Measurements from ENCODE around the gene SMG9.
A peak's percentile ranks its signal among the peaks of the same experiment; 100 is the strongest.

SMG9 gene

GRCh38 chr19:43748685-43749084, 6.1 kb downstream of the SMG9 start:
- no peak overlapping the region for H3K4me3 ChIP-seq (ENCODE audit: low read depth, low read length)
- DNase-seq (ENCODE audit: low read depth) = no peak

GRCh38 chr19:43748205-43748594, 6.6 kb downstream of the SMG9 start:
- TF ChIP-seq CTCF (IDR thresholded peaks at IDR 0.05; ENCODE audit: insufficient read depth, low read depth, low read length, missing control alignments) = no peak
- DNase-seq (ENCODE audit: low read depth) = no peak
- H3K4me3 ChIP-seq (ENCODE audit: low read depth, low read length) = no peak overlapping the region

More at GRCh38 chr19:43748685-43749084, 6.1 kb downstream of the SMG9 start:
- TF ChIP-seq CTCF (IDR thresholded peaks at IDR 0.05; ENCODE audit: insufficient read depth, low read depth, low read length, missing control alignments) = no peak

GRCh38 chr19:43747557-43748204, 7.1 kb downstream of the SMG9 start:
- DNase-seq (ENCODE audit: low read depth) = peak; percentile 37
- TF ChIP-seq CTCF (IDR thresholded peaks at IDR 0.05; ENCODE audit: insufficient read depth, low read depth, low read length, missing control alignments) = no peak
- H3K4me3 ChIP-seq (ENCODE audit: low read depth, low read length) = no peak overlapping the region

GRCh38 chr19:43743059-43743458, 11.7 kb downstream of the SMG9 start:
- H3K4me3 ChIP-seq (ENCODE audit: low read depth, low read length) = no peak overlapping the region
- no peak for TF ChIP-seq CTCF (IDR thresholded peaks at IDR 0.05; ENCODE audit: insufficient read depth, low read depth, low read length, missing control alignments)
- DNase-seq (ENCODE audit: low read depth) = no peak

GRCh38 chr19:43741075-43741825, 13.5 kb downstream of the SMG9 start:
- TF ChIP-seq CTCF (IDR thresholded peaks at IDR 0.05; ENCODE audit: insufficient read depth, low read depth, low read length, missing control alignments) = no peak
- no peak overlapping the region for H3K4me3 ChIP-seq (ENCODE audit: low read depth, low read length)
- no peak for DNase-seq (ENCODE audit: low read depth)

- no peak overlapping the region for H3K4me3 ChIP-seq (ENCODE audit: low read depth, low read length)
- no peak for DNase-seq (ENCODE audit: low read depth)
- TF ChIP-seq CTCF (IDR thresholded peaks at IDR 0.05; ENCODE audit: insufficient read depth, low read depth, low read length, missing control alignments) = no peak
Observed at GRCh38 chr19:43739439-43740235, 15.1 kb downstream of the SMG9 start.

All from GM12865 (cell line).